CD4-positive, alpha-beta T cell treated with Interleukin-2 at 100 ng/mL for 4 hours (primary cell): Measurements from ENCODE around the gene SERPINA5.
"Not testable (repeated sequence)": the region's sequence is repeated elsewhere in the genome, so short reads cannot be mapped to it uniquely, and the experiment has no call there.

Experiments
- DNase-seq: peaks from one replicate; pipeline ENCODE4 v3.0.0-alpha.2; 2020; ENCODE audit warnings: low spot score

SERPINA5 gene

GRCh38 chr14:94622653-94623421 is 41.6 kb downstream of the SERPINA5 start:
- no peak for DNase-seq

- no peak for DNase-seq
Measured at GRCh38 chr14:94623422-94623809, 42.2 kb downstream of the SERPINA5 start.

- no peak for DNase-seq
Measured at GRCh38 chr14:94623856-94624499, 42.8 kb downstream of the SERPINA5 start.

GRCh38 chr14:94624537-94625352 is 43.5 kb downstream of the SERPINA5 start:
- DNase-seq, result no peak

GRCh38 chr14:94625353-94625635 is 44.1 kb downstream of the SERPINA5 start:
- no peak for DNase-seq

GRCh38 chr14:94628578-94628977 is 47.4 kb downstream of the SERPINA5 start:
- no peak for DNase-seq

GRCh38 chr14:94630396-94630795 is 49.2 kb downstream of the SERPINA5 start:
- DNase-seq, result no peak

GRCh38 chr14:94631050-94631449 is 49.8 kb downstream of the SERPINA5 start:
- no peak for DNase-seq

GRCh38 chr14:94631536-94632304 is 50.5 kb downstream of the SERPINA5 start:
- no peak for DNase-seq

GRCh38 chr14:94632305-94632590 is 51.0 kb downstream of the SERPINA5 start:
- no peak for DNase-seq

GRCh38 chr14:94633121-94633520 is 51.9 kb downstream of the SERPINA5 start:
- no peak for DNase-seq

- DNase-seq, result no peak
Measured at GRCh38 chr14:94635154-94635553, 53.9 kb downstream of the SERPINA5 start.

- no peak for DNase-seq
Measured at GRCh38 chr14:94636744-94637412, 55.7 kb downstream of the SERPINA5 start.

- DNase-seq, result not testable (repeated sequence)
Measured at GRCh38 chr14:94637814-94638213, 56.6 kb downstream of the SERPINA5 start.

GRCh38 chr14:94638339-94638738 is 57.1 kb downstream of the SERPINA5 start:
- no peak for DNase-seq

- no peak for DNase-seq
Measured at GRCh38 chr14:94638961-94639817, 58.0 kb downstream of the SERPINA5 start.

GRCh38 chr14:94640721-94641631 is 59.8 kb downstream of the SERPINA5 start:
- no peak for DNase-seq

- no peak for DNase-seq
Measured at GRCh38 chr14:94641632-94641955, 60.4 kb downstream of the SERPINA5 start.
